Neural cell (in vitro differentiated cells): ENCODE results near the gene INMT.

Experiments used
- CTCF ChIP-seq: fragments of 450-650 bp; IDR thresholded peaks from 2 replicates; pipeline ENCODE4 v1.5.1; 2014; ENCODE audit warnings: antibody characterized with exemption, mild to moderate bottlenecking, moderate library complexity; ENCODE audit not compliant: poor library complexity, severe bottlenecking
- EZH2 ChIP-seq: fragments of 200-600, 300-800 bp; shearing (Covaris generic), sonication (generic); IDR thresholded peaks from 2 replicates; pipeline ENCODE4 v1.6.1; 2014; ENCODE audit warnings: antibody characterized with exemption, low read length, borderline replicate concordance, mild to moderate bottlenecking; ENCODE audit not compliant: insufficient read depth, poor library complexity, severe bottlenecking
- TAF1 ChIP-seq: IDR thresholded peaks from 2 replicates; pipeline ENCODE4 v1.6.1; 2012; ENCODE audit warnings: low read depth

GRCh38 chr7:30785786-30786185 is 33.9 kb downstream of the INMT start:
- TF ChIP-seq TAF1 (no peak), CTCF (no peak), EZH2 (no peak)
